Renal cortical epithelial cell (primary cell): ENCODE results near the gene AP1M2. TPM values are rescaled to one million over a fixed set of nuclear protein-coding genes. Genes with fewer than 3 reads are reported as not detected.
"Not testable (repeated sequence)": the region's sequence is repeated elsewhere in the genome, so short reads cannot be mapped to it uniquely, and the experiment has no call there.

Experiments
- DNase-seq: peaks from one replicate; pipeline ENCODE4 v3.0.0-alpha.2; 2011; ENCODE audit warnings: low read depth
- total RNA-seq: library from RNA; depleted of rRNA; stranded (reverse); fragments of >200 nt; gene quantifications from 2 replicates; pipeline ENCODE4 v1.2.3, GENCODE V29; 2014

Gene AP1M2
- total RNA-seq, 1 donor from 2014 or later, result 2.0 TPM

GRCh38 chr19:10538204-10538983 lies 48.7 kb downstream of the AP1M2 start:
- no peak for DNase-seq

GRCh38 chr19:10537668-10538067 lies 49.4 kb downstream of the AP1M2 start:
- DNase-seq, result no peak

- no peak for DNase-seq
Measured at GRCh38 chr19:10535613-10536012, 51.5 kb downstream of the AP1M2 start.

GRCh38 chr19:10533646-10534386 lies 53.3 kb downstream of the AP1M2 start:
- DNase-seq, result peak; percentile 60

- no peak for DNase-seq
Measured at GRCh38 chr19:10532457-10532856, 54.7 kb downstream of the AP1M2 start.

- not testable (repeated sequence) for DNase-seq
Measured at GRCh38 chr19:10526887-10527286, 60.2 kb downstream of the AP1M2 start.

- no peak for DNase-seq
Measured at GRCh38 chr19:10525636-10526035, 61.5 kb downstream of the AP1M2 start.

- DNase-seq, result no peak
Measured at GRCh38 chr19:10523135-10523636, 63.9 kb downstream of the AP1M2 start.

Other genes starting within 250 kb of the AP1M2 start
- gene ICAM3, start 247.7 kb downstream of the AP1M2 start, total RNA-seq, result 2.8 and 7.6 TPM in 2 replicates
- 66.7 and 74.2 TPM in 2 replicates for gene TYK2, start 206.7 kb downstream of the AP1M2 start, total RNA-seq
- 187 and 245 TPM in 2 replicates for gene CDC37, start 183.8 kb downstream of the AP1M2 start, total RNA-seq
- gene PDE4A, start 166.8 kb downstream of the AP1M2 start, total RNA-seq, result 1.0 and 8.7 TPM in 2 replicates
- gene KEAP1, start 84.0 kb downstream of the AP1M2 start, total RNA-seq, result 64.4 and 75.4 TPM in 2 replicates
- gene S1PR5, start 69.9 kb downstream of the AP1M2 start, total RNA-seq, result not detected in 2 replicates
- 15.6 and 16.3 TPM in 2 replicates for gene ATG4D, start 43.4 kb downstream of the AP1M2 start, total RNA-seq
- 5.2 and 14.5 TPM in 2 replicates for gene KRI1, start 21.3 kb downstream of the AP1M2 start, total RNA-seq
- gene CDKN2D, start 18.3 kb downstream of the AP1M2 start, total RNA-seq, result 3.5 and 6.1 TPM in 2 replicates
- 46.0 and 48.5 TPM in 2 replicates for gene SLC44A2, start 38.2 kb upstream of the AP1M2 start, total RNA-seq
- gene ILF3, start 67.0 kb upstream of the AP1M2 start, total RNA-seq, result 79.4 and 134 TPM in 2 replicates
- gene QTRT1, start 114.1 kb upstream of the AP1M2 start, total RNA-seq, result 16.0 and 24.4 TPM in 2 replicates
- gene DNM2, start 130.8 kb upstream of the AP1M2 start, total RNA-seq, result 116 and 347 TPM in 2 replicates
- 33.6 and 46.4 TPM in 2 replicates for gene TMED1, start 248.9 kb upstream of the AP1M2 start, total RNA-seq